PFSK-1 (cell line): Measurements from ENCODE around the gene KISS1R.

ENCODE experiments used
- POLR2AphosphoS5 ChIP-seq: IDR thresholded peaks from 2 replicates; pipeline ENCODE4 v1.6.1; 2012; ENCODE audit warnings: low read depth, mild to moderate bottlenecking, control low read depth, low read length, moderate library complexity
- TF ChIP-seq, protein P1 (sequence below), 2 experiments: IDR thresholded peaks; 2 replicates each; pipeline versions ENCODE4 v1.6.1 to v1.8.0; 2011 to 2012; ENCODE audit warnings: low read depth in 2 of 2, low read length in 2 of 2, control low read depth in 1 of 2, inconsistent platforms in 1 of 2, mild to moderate bottlenecking in 1 of 2, moderate library complexity in 1 of 2; ENCODE audit not compliant: insufficient read depth in 1 of 2

DNA sequence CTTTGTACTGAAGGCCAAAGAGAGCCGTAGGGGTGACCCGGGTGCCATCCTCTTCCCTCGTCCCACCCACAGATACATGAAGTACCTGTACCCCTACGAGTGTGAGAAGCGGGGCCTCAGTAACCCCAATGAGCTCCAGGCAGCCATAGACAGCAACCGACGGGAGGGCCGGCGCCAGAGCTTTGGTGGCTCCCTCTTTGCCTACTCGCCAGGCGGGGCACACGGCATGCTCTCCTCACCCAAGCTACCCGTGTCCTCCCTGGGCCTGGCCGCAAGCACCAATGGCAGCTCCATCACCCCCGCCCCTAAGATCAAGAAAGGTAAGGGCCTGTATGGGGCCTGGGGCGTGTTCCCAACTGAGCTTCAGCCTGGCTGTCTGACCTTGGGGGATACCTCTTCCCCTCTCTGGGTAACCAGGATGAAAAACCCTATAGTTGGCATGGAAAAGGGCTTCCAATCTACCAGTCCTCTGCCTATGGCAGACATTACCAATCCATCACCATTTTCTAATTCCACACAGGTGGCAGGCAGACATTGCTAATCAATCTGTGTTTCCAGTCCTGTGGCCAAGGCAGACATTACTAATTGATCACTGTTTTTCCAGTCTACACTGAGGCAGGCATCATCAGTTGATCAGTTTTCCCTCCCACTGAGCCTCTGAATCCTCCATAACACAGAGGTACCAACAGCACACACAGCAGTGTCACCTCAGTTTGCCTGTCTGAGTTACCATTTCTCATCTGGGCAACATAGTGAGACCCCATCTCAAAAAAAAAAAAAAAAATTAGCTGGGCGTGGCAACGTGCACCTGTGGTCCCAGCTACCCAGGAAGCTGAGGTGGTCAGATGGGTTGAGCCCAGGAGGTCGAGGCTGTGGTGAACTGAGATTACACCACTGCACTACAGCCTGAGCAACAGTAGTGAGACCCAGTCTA is 47.9 kb downstream of the KISS1R start:
- TF ChIP-seq POLR2AphosphoS5: no peak
- TF ChIP-seq, protein P1, sequence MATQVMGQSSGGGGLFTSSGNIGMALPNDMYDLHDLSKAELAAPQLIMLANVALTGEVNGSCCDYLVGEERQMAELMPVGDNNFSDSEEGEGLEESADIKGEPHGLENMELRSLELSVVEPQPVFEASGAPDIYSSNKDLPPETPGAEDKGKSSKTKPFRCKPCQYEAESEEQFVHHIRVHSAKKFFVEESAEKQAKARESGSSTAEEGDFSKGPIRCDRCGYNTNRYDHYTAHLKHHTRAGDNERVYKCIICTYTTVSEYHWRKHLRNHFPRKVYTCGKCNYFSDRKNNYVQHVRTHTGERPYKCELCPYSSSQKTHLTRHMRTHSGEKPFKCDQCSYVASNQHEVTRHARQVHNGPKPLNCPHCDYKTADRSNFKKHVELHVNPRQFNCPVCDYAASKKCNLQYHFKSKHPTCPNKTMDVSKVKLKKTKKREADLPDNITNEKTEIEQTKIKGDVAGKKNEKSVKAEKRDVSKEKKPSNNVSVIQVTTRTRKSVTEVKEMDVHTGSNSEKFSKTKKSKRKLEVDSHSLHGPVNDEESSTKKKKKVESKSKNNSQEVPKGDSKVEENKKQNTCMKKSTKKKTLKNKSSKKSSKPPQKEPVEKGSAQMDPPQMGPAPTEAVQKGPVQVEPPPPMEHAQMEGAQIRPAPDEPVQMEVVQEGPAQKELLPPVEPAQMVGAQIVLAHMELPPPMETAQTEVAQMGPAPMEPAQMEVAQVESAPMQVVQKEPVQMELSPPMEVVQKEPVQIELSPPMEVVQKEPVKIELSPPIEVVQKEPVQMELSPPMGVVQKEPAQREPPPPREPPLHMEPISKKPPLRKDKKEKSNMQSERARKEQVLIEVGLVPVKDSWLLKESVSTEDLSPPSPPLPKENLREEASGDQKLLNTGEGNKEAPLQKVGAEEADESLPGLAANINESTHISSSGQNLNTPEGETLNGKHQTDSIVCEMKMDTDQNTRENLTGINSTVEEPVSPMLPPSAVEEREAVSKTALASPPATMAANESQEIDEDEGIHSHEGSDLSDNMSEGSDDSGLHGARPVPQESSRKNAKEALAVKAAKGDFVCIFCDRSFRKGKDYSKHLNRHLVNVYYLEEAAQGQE (IDR thresholded peaks at IDR 0.05; ENCODE audit: insufficient read depth in 1 of 2, low read depth in 2 of 2, low read length in 2 of 2): no peak
